Bronchial epithelial cell (primary cell): ENCODE data around the gene ABHD11. TPM values are rescaled to one million over a fixed set of nuclear protein-coding genes. Genes with fewer than 3 reads are reported as not detected.

Source experiments
- DNase-seq: peaks from one replicate; pipeline ENCODE4 v3.0.0-alpha.2; 2010; ENCODE audit warnings: low read depth
- FAIRE-seq: peaks from 2 replicates; lab custom pipeline; 2011; peaks lifted over from hg19 to GRCh38; lab: Jason Lieb, UNC
- H3K27me3 ChIP-seq: 2 replicates; pipeline ENCODE4 v1.5.1; 2011; ENCODE audit warnings: low read length; ENCODE audit not compliant: control insufficient read depth, insufficient read depth
- H3K36me3 ChIP-seq: 2 replicates; pipeline ENCODE4 v1.5.1; 2011; ENCODE audit warnings: low read length; ENCODE audit not compliant: control insufficient read depth, insufficient read depth
- H3K4me3 ChIP-seq: 2 replicates; pipeline ENCODE4 v1.5.1; 2011; ENCODE audit warnings: mild to moderate bottlenecking, low read depth, low read length, control low read depth
- CTCF ChIP-seq: IDR thresholded peaks from 2 replicates; pipeline ENCODE4 v1.5.1; 2011; ENCODE audit warnings: mild to moderate bottlenecking, moderate library complexity, low read length, control low read depth, inconsistent platforms; ENCODE audit not compliant: insufficient read depth, severe bottlenecking
- total RNA-seq: library from RNA; depleted of rRNA; stranded (reverse); fragments of >200 nt; gene quantifications from 2 replicates; pipeline ENCODE4 v1.2.1, GENCODE V29; 2014

ABHD11 gene
- total RNA-seq, 1 donor from 2014 or later: 7.1 TPM

GRCh38 chr7:73702665-73703064, 35.9 kb downstream of the ABHD11 start:
- H3K36me3 ChIP-seq: peaks cover 23% of the 10 kb centered on the region
- TF ChIP-seq CTCF: no peak
- no peaks in the 10 kb centered on the region for H3K27me3 ChIP-seq
- no peak overlapping the region for H3K4me3 ChIP-seq
- no peak for DNase-seq
- FAIRE-seq: no peak

GRCh38 chr7:73702226-73702625, 36.4 kb downstream of the ABHD11 start:
- Histone ChIP-seq H3K36me3 (peaks cover 27% of the 10 kb centered on the region), H3K4me3 (no peak overlapping the region), H3K27me3 (no peaks in the 10 kb centered on the region)
- TF ChIP-seq CTCF: no peak
- FAIRE-seq: no peak
- no peak for DNase-seq

GRCh38 chr7:73701357-73701995, 37.1 kb downstream of the ABHD11 start:
- DNase-seq (peak; percentile 27), FAIRE-seq (no peak)
- H3K27me3 ChIP-seq: no peaks in the 10 kb centered on the region

GRCh38 chr7:73700581-73701134, 37.9 kb downstream of the ABHD11 start:
- H3K27me3 ChIP-seq: no peaks in the 10 kb centered on the region
- DNase-seq (no peak), FAIRE-seq (no peak)
- H3K4me3 ChIP-seq: no peak overlapping the region
- H3K36me3 ChIP-seq: peaks cover 37% of the 10 kb centered on the region
- no peak for TF ChIP-seq CTCF

More at GRCh38 chr7:73701357-73701995, 37.1 kb downstream of the ABHD11 start:
- peak; percentile 59 for TF ChIP-seq CTCF
- H3K4me3 ChIP-seq: no peak overlapping the region
- peaks cover 31% of the 10 kb centered on the region for H3K36me3 ChIP-seq

DNA sequence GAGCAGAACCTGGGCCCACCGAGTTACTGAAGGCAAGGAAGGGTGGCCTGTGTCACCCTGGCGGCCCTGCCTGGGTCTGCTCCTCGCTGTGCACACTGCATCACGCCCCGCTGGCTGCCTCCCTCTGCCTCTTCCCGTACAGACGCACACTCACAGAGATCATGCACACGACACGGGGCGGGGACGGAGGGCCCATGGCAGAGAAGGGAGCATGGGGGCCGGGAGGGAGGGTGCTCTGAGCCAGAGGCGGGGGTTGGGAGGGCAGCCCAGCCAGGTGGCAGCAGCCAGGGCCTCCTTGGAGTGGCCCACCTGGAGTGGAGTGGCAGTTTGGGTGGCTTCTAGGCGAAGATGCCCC, 38.6 kb downstream of the ABHD11 start:
- DNase-seq: no peak
- H3K36me3 ChIP-seq: peaks cover 37% of the 10 kb centered on the region
- no peaks in the 10 kb centered on the region for H3K27me3 ChIP-seq
- no peak for FAIRE-seq
- H3K4me3 ChIP-seq: no peak overlapping the region
- no peak for TF ChIP-seq CTCF
